Fibroblast of skin of right quadriceps (primary cell): ENCODE data around the gene TYK2.
A peak's percentile ranks its signal among the peaks of the same experiment; 100 is the strongest.
"Not testable (repeated sequence)": the region's sequence is repeated elsewhere in the genome, so short reads cannot be mapped to it uniquely, and the experiment has no call there.

Experiments used
- DNase-seq: peaks from one replicate; pipeline ENCODE4 v3.0.0-alpha.2; 2013

Gene TYK2

GRCh38 chr19:10407096-10407495, 26.7 kb upstream of the TYK2 start:
- no peak for DNase-seq

GRCh38 chr19:10406191-10406590, 25.8 kb upstream of the TYK2 start:
- no peak for DNase-seq

DNA sequence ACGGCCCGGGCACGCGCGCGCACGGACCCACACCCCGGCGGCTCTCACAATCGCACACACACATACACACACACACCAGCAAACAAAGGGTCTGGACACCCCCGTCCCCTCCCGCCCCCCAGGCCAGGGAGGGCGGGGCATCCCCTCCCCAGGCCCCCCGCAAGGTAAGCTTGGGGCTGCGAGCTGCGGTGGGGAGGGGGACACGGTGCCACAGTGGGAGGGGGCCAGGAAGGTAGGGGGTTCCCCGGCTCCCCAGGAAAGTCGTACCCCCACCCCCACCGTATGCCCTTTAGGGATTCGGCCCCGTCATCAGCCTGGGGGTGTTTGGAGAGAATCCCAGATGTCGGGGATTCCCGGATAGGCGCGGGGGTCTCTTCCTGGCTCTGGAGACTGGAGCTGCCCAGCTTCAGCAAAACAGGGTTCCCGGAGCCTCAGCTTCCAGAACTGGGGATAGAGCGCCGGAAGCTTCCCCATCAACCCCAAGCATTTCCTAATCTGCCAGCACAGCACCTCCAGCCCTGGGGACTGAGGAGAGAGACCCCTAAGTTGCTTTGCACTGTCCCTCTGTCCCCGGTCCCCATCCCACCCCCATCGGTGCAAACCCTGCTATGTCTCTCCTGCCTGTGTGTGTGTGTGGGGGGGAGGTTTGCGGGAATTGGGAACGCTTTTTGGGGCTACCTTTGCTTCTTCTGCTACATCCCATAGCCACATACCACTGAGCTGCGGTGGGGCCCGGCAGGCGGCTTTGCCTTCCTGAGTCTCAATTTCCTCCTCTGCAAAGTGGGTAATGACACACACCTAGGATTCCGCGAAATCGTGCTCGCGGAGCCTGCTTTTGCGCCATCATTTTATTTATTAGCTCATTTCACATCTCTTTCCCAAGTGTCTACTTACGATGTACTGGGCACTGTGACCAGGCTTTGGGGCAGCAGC, 24.8 kb upstream of the TYK2 start:
- DNase-seq: no peak

GRCh38 chr19:10403137-10404021, 23.0 kb upstream of the TYK2 start, which contains the start of gene CDC37:
Gene CDC37 (minus strand): TSS chr19:10403542. CDS start chr19:10403479, 63 bp downstream.
- peak; percentile 96 for DNase-seq

DNA sequence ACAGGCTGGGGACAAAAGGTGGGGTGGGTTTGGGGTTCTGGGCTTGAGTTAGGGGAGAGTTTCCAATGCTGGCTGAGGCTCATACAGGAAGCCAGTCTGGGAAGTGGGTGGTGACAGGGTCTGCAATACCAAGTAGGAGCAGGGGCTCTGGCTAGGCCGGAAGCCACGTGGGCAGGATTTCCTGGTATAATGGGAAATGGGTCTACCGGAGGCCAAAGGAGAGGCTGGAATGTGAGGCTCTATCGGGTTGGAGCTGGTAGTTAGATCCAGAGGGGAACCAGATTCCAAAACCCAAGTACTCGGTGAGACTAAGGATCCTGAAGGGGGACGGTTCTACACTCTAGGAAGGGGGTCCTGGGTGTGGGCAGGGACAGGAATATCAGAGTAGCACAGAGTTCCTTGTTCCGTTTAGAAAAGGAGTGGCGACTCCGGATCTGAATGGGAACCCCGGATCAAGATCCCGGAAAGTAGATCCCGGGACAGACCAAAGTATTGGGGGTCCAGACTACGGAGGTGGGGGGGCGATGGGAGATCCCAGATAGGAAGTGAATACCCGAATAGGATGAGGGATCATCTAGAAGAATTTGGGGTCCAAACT, 22.2 kb upstream of the TYK2 start:
- DNase-seq: no peak

- no peak for DNase-seq
These were observed 19.5 kb upstream of the TYK2 start for GRCh38 chr19:10399878-10400277.

DNA sequence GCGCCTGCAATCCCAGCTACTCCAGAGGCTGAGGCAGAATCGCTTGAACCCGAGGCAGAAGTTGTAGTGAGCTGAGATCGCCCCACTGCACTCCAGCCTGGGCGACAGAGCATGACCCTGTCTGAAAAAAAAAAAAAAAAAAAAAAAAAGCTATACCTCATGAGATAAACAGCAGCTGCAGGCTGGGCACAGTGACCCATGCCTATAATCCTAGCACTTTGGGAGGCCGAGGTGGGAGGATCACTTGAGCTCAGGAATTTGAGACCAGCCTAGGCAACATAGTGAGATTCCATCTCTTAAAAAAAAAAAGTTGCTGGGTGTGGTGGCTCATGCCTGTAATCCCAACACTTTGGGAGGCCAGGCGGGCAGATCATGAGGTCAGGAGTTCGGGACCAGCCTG, 19.0 kb upstream of the TYK2 start:
- DNase-seq: not testable (repeated sequence)

- no peak for DNase-seq
These were observed 18.4 kb upstream of the TYK2 start for GRCh38 chr19:10398819-10399218.

DNA sequence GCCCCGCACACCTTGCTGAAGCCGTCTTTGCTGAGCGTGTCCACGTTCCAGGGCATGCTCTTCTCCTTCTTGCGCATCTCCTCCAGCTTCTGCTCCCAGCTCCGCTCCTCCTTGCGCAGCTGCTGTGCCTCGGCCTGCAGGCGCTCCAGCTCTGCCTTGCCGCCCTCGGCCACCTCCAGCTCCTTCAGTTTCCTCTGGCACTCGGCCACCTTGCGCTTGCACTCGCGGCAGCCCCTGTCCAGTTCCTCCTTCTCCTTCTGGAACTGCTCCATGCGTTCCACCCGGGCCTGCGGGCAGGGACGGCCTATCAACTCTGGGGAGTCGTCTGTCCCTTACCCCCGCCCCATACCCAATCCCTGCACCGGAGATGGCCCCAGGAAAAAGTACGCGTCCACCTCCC, 15.5 kb upstream of the TYK2 start:
- DNase-seq: no peak

DNA sequence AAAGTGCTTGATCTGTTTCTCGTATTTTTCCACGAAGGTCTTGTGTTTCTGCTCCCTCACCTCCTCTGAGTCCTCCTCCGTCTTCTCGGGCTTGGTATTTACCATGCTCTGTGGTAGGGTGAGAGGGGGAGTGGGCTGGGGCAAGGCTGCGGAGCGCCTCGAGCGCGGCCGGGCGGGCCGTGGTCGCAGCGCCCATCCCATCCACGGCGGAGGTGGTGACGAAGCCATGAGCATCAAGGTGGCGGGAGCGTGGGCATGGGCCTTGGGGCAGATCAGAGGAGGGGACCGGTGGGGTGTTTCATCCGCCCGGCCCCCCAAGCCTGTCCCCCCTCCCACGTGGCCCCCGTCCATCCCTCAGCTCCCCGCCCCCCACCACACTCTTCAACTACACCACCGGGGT, 15.1 kb upstream of the TYK2 start:
- DNase-seq: no peak

- DNase-seq: no peak
These were observed 14.6 kb upstream of the TYK2 start for GRCh38 chr19:10395003-10395402.

DNA sequence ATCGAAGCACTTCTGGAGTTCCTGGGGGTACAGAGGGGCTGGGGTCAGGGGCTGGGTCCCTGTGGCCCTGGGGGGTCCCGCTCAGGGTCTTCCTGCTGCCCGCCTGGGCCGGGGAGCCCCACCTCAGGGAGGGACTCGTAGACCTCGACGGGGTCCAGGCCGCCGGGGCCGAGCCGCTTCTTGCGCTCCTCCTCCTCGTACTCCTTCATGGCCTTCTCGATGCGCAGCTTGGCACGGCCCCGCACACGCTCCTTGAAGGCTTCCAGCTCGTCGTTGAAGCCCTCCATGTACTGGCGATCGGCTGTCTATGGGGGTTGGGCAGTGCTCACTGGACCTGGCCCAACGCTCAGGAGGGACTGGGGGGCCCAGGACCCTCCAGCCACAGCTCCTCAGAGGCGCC, 12.8 kb upstream of the TYK2 start:
- no peak for DNase-seq

GRCh38 chr19:10392120-10392519, 11.7 kb upstream of the TYK2 start:
- DNase-seq: no peak

DNA sequence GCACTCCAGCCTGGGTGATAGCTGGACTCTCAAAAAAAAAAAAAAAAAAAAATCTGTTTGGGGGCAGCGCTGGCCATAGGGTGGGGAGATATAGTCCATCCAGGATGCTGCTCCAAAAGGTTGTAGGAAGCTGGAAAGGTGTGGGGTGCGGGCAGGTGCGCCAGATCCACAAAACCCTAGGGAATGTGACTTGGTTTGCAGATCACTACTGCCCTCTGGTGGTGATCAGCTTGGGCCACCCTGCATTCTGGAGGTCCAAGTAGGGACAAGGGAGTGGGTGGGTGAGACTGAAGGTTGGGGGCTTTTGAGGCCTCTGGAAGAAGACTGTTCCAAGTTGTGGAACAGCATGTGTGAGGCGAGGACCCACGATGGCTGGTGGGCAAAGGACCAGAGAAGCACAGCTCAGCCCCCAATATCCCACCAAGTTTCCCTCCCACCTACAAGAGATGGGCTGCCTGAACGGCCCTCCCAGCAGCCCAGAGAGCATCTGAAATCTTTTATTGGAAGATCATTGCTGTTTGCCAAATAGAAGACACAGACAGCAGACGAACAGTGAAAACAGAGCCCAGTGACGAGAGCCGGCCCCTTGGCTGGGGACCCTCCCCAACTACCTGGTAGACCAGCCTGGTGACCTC, 10.4 kb upstream of the TYK2 start:
- DNase-seq: peak; percentile 54

DNA sequence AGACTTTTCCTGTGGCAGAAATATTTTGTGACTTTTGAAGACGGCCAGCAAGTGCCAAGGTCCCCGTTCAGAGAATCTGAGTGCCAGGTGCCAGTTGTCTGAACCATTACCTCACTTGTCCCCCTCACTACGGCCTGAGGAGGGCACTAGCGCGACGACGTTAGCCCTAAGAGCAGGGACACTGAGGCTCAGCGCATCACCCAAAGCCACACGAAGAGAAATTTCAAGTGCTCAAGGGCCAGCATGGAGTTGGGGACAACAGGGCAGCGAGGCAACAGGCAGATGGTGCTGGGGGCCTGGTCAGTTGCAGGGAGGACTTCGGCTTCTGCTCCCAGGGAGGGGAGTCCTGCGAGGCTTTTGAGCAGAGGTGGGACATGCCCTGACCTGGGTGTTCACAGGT, 9.5 kb upstream of the TYK2 start:
- DNase-seq: no peak

DNA sequence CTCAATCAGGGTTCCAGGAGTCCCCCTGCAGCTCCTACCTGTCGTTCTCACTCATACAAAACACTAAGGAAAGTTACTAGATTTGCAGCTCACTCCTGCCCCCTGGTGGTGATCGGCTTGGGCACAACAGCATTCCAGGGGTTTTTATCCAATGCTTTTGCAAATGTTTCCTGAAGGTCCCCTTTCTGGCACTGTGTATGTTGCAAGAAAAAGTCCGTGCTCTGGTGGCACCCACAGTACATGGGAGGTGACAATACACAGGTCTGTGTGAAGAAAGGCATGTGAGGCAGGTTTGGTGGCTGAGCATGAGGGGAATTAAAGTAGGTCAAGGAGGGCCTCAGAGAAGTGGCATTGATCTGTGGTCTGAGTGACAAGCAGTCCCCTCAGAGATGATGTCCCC, 8.6 kb upstream of the TYK2 start:
- peak; percentile 70 for DNase-seq

- no peak for DNase-seq
These were observed 4.2 kb upstream of the TYK2 start for GRCh38 chr19:10384580-10384979.

GRCh38 chr19:10383223-10383499, 2.8 kb upstream of the TYK2 start:
- not testable (repeated sequence) for DNase-seq

GRCh38 chr19:10379880-10380312, 476 bp downstream of the TYK2 start:
- no peak for DNase-seq

- DNase-seq: no peak
These were observed 2.2 kb downstream of the TYK2 start for GRCh38 chr19:10378124-10378523.

DNA sequence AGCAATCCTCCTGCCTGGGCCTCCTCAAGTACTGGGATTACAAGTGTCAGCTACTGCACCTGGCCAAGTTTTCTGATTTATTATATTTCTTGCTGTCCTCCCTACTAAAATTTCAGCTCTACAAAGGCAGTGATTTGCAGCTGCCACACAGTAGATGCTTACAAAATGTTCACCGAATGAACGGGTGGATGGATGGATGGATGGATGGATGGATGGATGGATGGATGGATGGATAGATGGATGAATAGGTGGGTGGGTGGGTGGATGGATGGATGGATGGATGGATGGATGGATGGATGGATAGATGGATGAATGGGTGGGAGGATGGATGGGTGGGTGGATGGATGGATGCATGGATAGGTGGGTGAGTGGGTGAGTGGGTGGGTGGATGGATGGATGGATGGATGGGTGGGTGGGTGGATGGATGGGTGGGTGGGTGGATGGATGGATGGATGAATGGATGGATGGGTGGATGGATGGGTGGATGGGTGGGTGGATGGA, 3.2 kb downstream of the TYK2 start:
- not testable (repeated sequence) for DNase-seq

GRCh38 chr19:10374931-10375330, 5.4 kb downstream of the TYK2 start:
- no peak for DNase-seq

DNA sequence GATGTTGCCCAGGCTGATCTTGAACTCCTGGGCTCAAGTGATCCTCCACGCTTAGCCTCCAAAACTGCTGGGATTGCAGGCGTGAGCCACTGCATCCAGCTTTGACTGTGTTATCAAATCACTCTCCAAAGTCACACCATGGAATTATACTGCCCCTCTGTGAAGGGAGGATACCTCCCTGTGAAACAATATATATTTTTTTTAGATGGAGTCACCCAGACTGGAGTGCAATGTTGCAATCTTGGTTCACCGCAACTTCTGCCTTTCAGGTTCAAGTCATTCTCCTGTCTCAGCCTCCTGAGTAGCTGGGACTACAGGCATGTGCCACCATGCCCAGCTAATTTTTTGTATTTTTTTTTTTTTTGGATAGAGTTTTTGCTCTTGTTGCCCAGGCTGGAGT, 7.7 kb downstream of the TYK2 start:
- DNase-seq: no peak
